Nephron progenitor cell (in vitro differentiated cells): ENCODE results near the gene MAPK1.
A peak's percentile ranks its signal among the peaks of the same experiment; 100 is the strongest.
"Not testable (repeated sequence)": the region's sequence is repeated elsewhere in the genome, so short reads cannot be mapped to it uniquely, and the experiment has no call there.

Experiments used
- DNase-seq: peaks from one replicate; pipeline ENCODE4 v3.0.0; 2021
- H3K27ac Mint-ChIP-seq: 2 replicates; pipeline ENCODE4 v1.8.0; 2021; ENCODE audit warnings: mild to moderate bottlenecking, moderate library complexity, mixed read lengths
- H3K27me3 Mint-ChIP-seq: 2 replicates; pipeline ENCODE4 v1.8.0; 2021; ENCODE audit warnings: mild to moderate bottlenecking, low read depth, mixed read lengths; ENCODE audit not compliant: poor library complexity
- H3K36me3 Mint-ChIP-seq: 2 replicates; pipeline ENCODE4 v1.8.0; 2021; ENCODE audit warnings: low read depth, mixed read lengths
- H3K4me1 Mint-ChIP-seq: 2 replicates; pipeline ENCODE4 v1.8.0; 2021; ENCODE audit warnings: mixed read lengths
- H3K4me3 Mint-ChIP-seq: 2 replicates; pipeline ENCODE4 v1.8.0; 2021; ENCODE audit warnings: mild to moderate bottlenecking, moderate library complexity, mixed read lengths
- H3K9me3 Mint-ChIP-seq: 2 replicates; pipeline ENCODE4 v1.8.0; 2021; ENCODE audit warnings: mild to moderate bottlenecking, moderate library complexity, mixed read lengths
- CTCF ChIP-seq: fragments of 200-600 bp; sonication (generic); IDR thresholded peaks from 2 replicates; pipeline ENCODE4 v1.5.0; 2021; ENCODE audit warnings: antibody characterized with exemption

The MAPK1 gene

GRCh38 chr22:21727768-21728167 lies 139.7 kb downstream of the MAPK1 start:
- Mint-ChIP-seq H3K9me3 (no peaks in the 10 kb centered on the region), H3K36me3 (peaks cover 19% of the 10 kb centered on the region), H3K27ac (peak overlapping the region; percentile 81), H3K4me1 (peaks cover 23% of the 10 kb centered on the region), H3K4me3 (no peak overlapping the region), H3K27me3 (peaks cover 4% of the 10 kb centered on the region)
- DNase-seq, result no peak
- no peak for TF ChIP-seq CTCF

- no peak for DNase-seq
- Mint-ChIP-seq H3K27ac (peak overlapping the region; percentile 81), H3K27me3 (no peaks in the 10 kb centered on the region), H3K4me1 (peaks cover 23% of the 10 kb centered on the region), H3K9me3 (no peaks in the 10 kb centered on the region), H3K4me3 (no peak overlapping the region), H3K36me3 (peaks cover 17% of the 10 kb centered on the region)
- no peak for TF ChIP-seq CTCF
These were observed 140.3 kb downstream of the MAPK1 start for GRCh38 chr22:21727159-21727558.

GRCh38 chr22:21726650-21727049 lies 140.8 kb downstream of the MAPK1 start:
- Mint-ChIP-seq H3K4me1 (peaks cover 23% of the 10 kb centered on the region), H3K36me3 (peaks cover 17% of the 10 kb centered on the region), H3K27ac (no peak overlapping the region), H3K9me3 (no peaks in the 10 kb centered on the region), H3K4me3 (no peak overlapping the region), H3K27me3 (no peaks in the 10 kb centered on the region)
- peak; percentile 37 for DNase-seq
- peak; percentile 42 for TF ChIP-seq CTCF

GRCh38 chr22:21725956-21726649 lies 141.3 kb downstream of the MAPK1 start:
- DNase-seq, result no peak
- Mint-ChIP-seq H3K4me1 (peaks cover 19% of the 10 kb centered on the region), H3K9me3 (no peaks in the 10 kb centered on the region), H3K27ac (no peak overlapping the region), H3K4me3 (no peak overlapping the region), H3K36me3 (peaks cover 14% of the 10 kb centered on the region), H3K27me3 (no peaks in the 10 kb centered on the region)
- no peak for TF ChIP-seq CTCF

- H3K27ac Mint-ChIP-seq, H3K9me3 Mint-ChIP-seq, H3K4me1 Mint-ChIP-seq, H3K4me3 Mint-ChIP-seq, H3K27me3 Mint-ChIP-seq, H3K36me3 Mint-ChIP-seq, DNase-seq: not testable (repeated sequence)
These were observed 142.9 kb downstream of the MAPK1 start for GRCh38 chr22:21724496-21724895.

GRCh38 chr22:21721195-21721852 lies 146.1 kb downstream of the MAPK1 start:
- H3K27me3 Mint-ChIP-seq, H3K9me3 Mint-ChIP-seq, H3K4me3 Mint-ChIP-seq, H3K27ac Mint-ChIP-seq, DNase-seq: not testable (repeated sequence)
- Mint-ChIP-seq H3K4me1 (peaks cover 12% of the 10 kb centered on the region), H3K36me3 (peaks cover 19% of the 10 kb centered on the region)

GRCh38 chr22:21720191-21720859 lies 147.1 kb downstream of the MAPK1 start:
- H3K27me3 Mint-ChIP-seq, H3K27ac Mint-ChIP-seq, H3K4me3 Mint-ChIP-seq, DNase-seq, H3K9me3 Mint-ChIP-seq: not testable (repeated sequence)
- Mint-ChIP-seq H3K36me3 (peaks cover 19% of the 10 kb centered on the region), H3K4me1 (peaks cover 16% of the 10 kb centered on the region)
